ENCODE results near the gene HRNR.

GRCh38 chr1:152191711-152192110 lies 32.3 kb downstream of the HRNR start:
- TF ChIP-seq SIN3A (IDR thresholded peaks at IDR 0.05; ENCODE audit: borderline replicate concordance, low read depth, low read length): no peak
- no peak for TF ChIP-seq CTCF (IDR thresholded peaks at IDR 0.05)
- no peak for TF ChIP-seq REST (IDR thresholded peaks at IDR 0.05; ENCODE audit: low read depth, low read length)
- no peak for TF ChIP-seq GABPA (IDR thresholded peaks at IDR 0.05; ENCODE audit: low read depth)
- no peak for TF ChIP-seq POLR2AphosphoS5 (IDR thresholded peaks at IDR 0.05; ENCODE audit: low read depth, low read length)
- no peak for TF ChIP-seq USF2 (IDR thresholded peaks at IDR 0.05; ENCODE audit: borderline replicate concordance, low read depth, low read length)
- TF ChIP-seq TAF1 (IDR thresholded peaks at IDR 0.05; ENCODE audit: borderline replicate concordance, low read depth, low read length): no peak
- no peak for TF ChIP-seq TCF12 (IDR thresholded peaks at IDR 0.05)
- TF ChIP-seq EZH2phosphoT487 (IDR thresholded peaks at IDR 0.05; ENCODE audit: borderline replicate concordance, low read depth): no peak
- TF ChIP-seq FOXM1 (IDR thresholded peaks at IDR 0.05; ENCODE audit: low read depth): no peak
- TF ChIP-seq RFX5 (IDR thresholded peaks at IDR 0.05; ENCODE audit: low read length): no peak
- TF ChIP-seq SMC3 (IDR thresholded peaks at IDR 0.05; ENCODE audit: low read depth, low read length): no peak

All from SK-N-SH (cell line).